ENCODE results near the gene MIF4GD.

MIF4GD gene, protein sequence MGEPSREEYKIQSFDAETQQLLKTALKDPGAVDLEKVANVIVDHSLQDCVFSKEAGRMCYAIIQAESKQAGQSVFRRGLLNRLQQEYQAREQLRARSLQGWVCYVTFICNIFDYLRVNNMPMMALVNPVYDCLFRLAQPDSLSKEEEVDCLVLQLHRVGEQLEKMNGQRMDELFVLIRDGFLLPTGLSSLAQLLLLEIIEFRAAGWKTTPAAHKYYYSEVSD

DNA sequence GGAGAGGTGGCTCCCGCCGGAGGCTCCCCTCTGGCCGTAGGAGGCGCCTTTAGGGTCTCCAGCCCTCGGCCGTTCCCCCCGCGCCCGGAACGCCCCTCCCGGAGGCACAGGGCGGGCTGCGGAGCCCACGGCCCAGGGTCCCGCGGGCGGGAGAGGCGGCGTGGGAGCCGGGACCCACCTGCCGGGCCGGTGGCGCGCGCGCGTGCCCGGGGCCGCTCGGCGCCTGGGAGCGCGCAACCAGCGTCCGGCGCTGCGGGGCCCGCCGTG is at the start of gene MIF4GD:
Gene MIF4GD, minus strand, starts transcription at position 266 of the 267 bp plus-strand sequence. CDS start 1,036 bp downstream, outside the sequence.
- no peak for DNase-seq (ENCODE audit: low read depth)
- H3K4me3 ChIP-seq (ENCODE audit: low read depth, low read length) = peak within 1 kb of the TSS; percentile 76
- TF ChIP-seq, protein P1, sequence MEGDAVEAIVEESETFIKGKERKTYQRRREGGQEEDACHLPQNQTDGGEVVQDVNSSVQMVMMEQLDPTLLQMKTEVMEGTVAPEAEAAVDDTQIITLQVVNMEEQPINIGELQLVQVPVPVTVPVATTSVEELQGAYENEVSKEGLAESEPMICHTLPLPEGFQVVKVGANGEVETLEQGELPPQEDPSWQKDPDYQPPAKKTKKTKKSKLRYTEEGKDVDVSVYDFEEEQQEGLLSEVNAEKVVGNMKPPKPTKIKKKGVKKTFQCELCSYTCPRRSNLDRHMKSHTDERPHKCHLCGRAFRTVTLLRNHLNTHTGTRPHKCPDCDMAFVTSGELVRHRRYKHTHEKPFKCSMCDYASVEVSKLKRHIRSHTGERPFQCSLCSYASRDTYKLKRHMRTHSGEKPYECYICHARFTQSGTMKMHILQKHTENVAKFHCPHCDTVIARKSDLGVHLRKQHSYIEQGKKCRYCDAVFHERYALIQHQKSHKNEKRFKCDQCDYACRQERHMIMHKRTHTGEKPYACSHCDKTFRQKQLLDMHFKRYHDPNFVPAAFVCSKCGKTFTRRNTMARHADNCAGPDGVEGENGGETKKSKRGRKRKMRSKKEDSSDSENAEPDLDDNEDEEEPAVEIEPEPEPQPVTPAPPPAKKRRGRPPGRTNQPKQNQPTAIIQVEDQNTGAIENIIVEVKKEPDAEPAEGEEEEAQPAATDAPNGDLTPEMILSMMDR (conservative IDR thresholded peaks at IDR 0.05; ENCODE audit: low read depth, low read length) = no peak

DNA sequence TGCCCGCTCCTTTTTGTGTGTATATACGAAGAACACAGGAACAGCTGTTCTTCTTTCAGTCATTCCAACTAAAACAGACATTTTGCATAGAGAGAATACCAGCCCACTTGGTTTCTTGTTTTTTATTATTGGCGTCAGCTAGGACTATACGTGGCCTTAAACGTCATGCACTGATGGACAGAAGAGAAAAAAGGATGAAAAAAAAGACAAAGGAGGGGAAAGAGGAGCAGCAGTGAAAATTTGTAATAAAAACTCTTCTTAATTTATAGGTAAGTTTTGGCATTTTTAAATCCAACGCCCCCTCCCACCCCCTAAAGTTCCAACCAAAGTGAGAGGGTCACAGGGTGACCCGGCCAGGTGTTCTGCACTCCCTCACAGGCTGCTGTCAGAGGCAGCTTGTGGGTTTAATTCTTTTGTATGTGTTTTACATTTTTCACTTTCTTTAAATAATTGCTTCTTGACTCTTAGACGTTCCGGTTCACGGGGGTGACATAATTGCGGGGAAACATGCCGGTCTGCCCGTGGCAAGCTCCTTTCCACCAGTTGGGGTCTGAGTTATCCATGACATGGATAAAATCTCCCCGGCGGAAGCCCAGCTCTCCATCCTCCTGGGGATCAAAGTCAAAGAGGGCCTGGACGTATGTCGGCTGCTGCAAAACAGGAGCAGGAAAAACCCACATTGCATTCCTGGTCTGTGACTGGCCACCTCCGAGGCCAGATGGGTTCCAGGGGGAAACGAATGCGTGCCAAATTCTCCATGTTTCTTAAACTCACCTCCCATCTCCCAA is 49.1 kb upstream of the MIF4GD start:
- no peak for DNase-seq (ENCODE audit: low read depth)
- TF ChIP-seq, protein P1 (conservative IDR thresholded peaks at IDR 0.05; ENCODE audit: low read depth, low read length) = no peak
- no peak overlapping the region for H3K4me3 ChIP-seq (ENCODE audit: low read depth, low read length)

DNA sequence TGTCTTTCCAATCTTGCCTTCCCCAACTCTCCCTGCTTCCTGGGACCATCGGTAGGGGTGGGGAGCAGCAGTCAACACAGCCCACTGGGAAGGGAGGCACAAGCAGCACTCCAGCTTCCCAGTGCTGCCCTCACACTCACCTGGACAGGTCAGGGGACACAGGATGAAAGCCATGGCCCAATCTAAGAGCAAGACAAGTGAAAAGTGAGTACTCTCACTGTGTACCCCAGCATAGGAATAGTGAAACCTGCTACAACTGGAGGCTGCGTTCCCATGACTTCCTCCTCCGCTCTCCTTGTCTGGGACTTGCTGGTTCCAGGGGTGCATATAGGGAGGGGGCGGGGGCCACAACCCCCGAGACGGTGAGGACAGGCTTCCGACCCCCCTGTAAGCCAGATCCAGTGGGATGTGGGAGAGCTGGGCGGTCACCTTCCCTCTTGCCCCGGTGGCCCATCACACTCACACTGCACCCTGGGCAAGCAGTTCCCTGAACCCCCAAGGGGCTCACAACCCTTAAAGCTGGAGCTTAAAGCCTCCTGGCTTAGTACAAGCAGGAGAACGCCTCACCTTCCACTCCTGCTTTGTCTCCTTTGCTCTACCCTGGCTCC is 47.7 kb upstream of the MIF4GD start:
- TF ChIP-seq, protein P1 (conservative IDR thresholded peaks at IDR 0.05; ENCODE audit: low read depth, low read length) = no peak
- no peak overlapping the region for H3K4me3 ChIP-seq (ENCODE audit: low read depth, low read length)
- DNase-seq (ENCODE audit: low read depth) = no peak

DNA sequence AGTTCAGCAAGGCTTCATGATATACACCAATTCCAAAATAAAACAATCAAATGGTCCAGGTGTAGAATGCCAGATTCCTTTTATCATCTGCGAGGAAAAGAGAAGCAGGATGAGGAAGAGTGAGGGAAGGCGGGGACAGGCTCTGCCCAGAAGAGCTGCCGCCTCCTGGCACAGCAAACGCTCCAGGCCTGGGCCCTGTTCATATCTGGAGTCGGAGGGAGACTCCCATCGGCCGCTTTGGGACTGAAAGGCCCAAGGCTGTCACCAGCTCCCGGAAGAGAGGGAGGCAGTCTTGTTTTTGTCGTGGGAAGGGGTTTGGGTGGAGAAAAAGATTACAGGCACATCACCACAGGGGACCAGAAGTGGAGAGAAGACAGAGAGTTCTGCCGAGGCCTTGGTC is 47.2 kb upstream of the MIF4GD start:
- H3K4me3 ChIP-seq (ENCODE audit: low read depth, low read length) = no peak overlapping the region
- TF ChIP-seq, protein P1 (conservative IDR thresholded peaks at IDR 0.05; ENCODE audit: low read depth, low read length) = no peak
- DNase-seq (ENCODE audit: low read depth) = no peak

DNA sequence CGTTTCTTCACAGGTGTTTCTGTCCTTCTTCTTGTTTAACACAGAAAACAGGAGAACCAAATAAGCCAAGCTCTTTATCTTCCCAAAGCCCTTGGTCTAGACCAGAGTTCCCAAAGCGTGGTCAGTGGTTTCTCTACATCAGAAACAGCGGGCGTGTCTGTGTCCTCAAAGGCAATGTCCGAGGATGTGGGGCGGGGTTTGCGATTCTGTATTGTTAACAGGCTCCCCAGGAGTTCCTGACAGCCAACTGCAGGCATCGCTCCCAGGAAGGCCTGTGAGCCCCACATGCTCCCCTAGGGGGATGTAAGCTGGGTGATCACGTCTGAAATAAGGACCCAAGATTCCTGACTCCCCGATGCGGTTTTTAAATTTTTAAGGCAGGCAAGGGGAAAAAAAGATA is 46.6 kb upstream of the MIF4GD start:
- DNase-seq (ENCODE audit: low read depth) = no peak
- H3K4me3 ChIP-seq (ENCODE audit: low read depth, low read length) = no peak overlapping the region
- TF ChIP-seq, protein P1 (conservative IDR thresholded peaks at IDR 0.05; ENCODE audit: low read depth, low read length) = no peak

DNA sequence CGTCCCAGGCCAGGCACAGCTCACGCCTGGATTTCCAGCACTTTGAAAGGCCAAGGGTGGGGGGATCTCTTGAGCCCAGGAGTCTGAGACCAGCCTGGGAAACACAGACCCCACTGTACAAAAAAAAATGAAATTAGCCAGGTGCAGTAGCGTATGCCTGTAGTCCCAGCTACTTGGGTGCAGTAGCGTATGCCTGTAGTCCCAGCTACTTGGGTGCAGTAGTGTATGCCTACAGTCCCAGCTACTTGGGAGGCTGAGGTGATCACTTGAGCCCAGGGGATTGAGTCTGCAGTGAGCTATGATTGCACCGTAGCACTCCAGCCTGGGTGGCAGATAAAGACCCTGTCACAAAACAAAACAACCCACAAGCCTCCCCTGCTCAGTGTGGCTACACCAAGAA is 45.2 kb upstream of the MIF4GD start:
- TF ChIP-seq, protein P1 (conservative IDR thresholded peaks at IDR 0.05; ENCODE audit: low read depth, low read length) = no peak
- no peak for DNase-seq (ENCODE audit: low read depth)
- H3K4me3 ChIP-seq (ENCODE audit: low read depth, low read length) = no peak overlapping the region

Data from choroid plexus epithelial cell (primary cell).